ENCODE data around the gene OR52L1.
"Not testable (repeated sequence)": the region's sequence is repeated elsewhere in the genome, so short reads cannot be mapped to it uniquely, and the experiment has no call there.

Gene OR52L1

GRCh38 chr11:5986885-5987284 lies at the start of gene OR52L1:
Gene OR52L1, minus strand, starts transcription at chr11:5986985. Its CDS starts 55 bp downstream, at chr11:5986930.
- DNase-seq (ENCODE audit: low read depth), result no peak

DNA sequence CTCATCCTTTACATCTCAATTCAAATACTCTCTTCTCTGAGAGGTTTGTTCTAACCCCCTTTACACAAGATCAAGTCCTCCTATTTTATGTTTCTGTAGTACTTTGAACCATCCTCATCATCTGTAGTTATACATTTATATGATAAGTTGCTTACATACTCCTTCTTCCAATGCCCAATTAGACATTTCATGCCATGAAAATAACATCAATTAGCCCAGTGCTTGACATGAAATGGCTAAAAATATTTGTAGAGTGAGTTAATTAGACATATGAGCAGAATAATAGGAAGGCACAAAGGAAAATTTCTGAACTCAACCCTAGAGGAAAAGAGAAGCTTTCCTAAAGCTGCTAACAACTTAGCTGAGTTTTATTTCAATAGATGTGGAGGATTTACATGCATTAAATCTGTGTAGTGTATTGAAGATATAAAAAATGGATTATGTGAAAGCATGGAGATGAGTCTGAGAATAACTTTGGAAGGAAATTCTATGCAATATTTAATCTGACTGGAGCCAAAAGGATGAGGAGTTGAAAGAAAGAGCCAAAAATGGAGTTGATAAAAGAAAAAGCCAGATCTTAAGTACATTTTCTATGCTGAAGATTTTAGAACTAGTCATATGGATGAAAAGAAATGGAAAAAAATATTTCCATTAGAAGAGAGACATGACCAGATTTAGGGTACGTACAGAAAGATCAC lies 44.1 kb upstream of the OR52L1 start, which contains the start of gene OR56A1:
TSS of gene OR56A1 (minus strand) at position 51 of the 698 bp plus-strand sequence. CDS start 3,066 bp downstream, outside the sequence.
- no peak for DNase-seq (ENCODE audit: low read depth)

- no peak for DNase-seq (ENCODE audit: low read depth)
Observed at GRCh38 chr11:6027501-6027900, 40.7 kb upstream of the OR52L1 start.

GRCh38 chr11:6025056-6025455 lies 38.3 kb upstream of the OR52L1 start:
- DNase-seq (ENCODE audit: low read depth), result no peak

DNA sequence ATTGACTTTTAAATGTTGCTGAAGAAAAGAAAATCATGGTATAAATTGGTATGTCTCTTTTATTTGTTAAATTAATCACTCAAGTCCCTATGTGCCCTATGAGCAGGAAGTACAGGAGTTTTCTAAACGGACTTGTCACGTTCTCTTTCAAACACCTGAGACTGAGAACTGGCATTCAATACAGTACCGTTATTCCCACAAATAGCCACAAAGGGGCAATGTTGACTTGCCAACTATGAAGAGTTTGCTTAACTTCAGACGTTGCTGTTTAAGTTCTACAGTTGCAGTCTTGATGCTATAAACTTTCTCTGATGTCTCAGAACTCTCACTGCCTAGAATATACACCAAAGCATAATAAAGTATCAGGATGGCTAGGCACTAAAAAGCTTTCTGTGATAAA lies 36.2 kb upstream of the OR52L1 start:
- DNase-seq (ENCODE audit: low read depth), result no peak

- DNase-seq (ENCODE audit: low read depth), result no peak
Observed at GRCh38 chr11:6013042-6013441, 26.3 kb upstream of the OR52L1 start.

DNA sequence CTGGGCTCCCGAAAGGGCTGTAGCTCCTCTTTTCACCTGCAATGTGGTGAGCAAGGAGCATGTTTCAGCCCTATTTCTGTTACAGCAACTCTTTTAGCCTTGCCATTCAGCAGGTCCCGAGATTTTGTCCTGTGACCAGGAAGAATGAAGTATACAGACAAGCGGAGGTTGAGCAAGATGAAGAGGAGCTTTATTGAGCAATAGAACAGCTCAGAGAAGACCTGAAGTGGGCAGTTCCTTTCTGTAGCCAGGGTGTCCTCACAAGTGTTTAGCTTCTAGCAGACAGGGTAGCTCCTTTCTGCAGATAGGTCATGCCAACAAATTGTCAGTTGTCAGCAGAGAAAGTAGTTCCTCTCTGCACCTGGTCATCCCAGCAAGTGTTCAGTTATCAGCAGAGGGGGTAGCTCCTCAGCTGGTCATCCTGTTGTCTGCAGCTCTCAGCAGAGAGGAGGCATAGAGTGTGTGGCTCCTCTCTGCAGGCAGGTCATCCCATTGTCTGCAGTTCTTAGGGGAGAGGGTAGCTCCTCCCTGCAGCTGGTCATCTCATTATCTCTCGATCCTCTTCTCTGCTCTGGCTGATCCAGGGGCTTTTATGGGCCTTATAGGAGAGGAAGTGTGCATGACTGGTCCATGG lies 25.4 kb upstream of the OR52L1 start:
- DNase-seq (ENCODE audit: low read depth), result no peak

DNA sequence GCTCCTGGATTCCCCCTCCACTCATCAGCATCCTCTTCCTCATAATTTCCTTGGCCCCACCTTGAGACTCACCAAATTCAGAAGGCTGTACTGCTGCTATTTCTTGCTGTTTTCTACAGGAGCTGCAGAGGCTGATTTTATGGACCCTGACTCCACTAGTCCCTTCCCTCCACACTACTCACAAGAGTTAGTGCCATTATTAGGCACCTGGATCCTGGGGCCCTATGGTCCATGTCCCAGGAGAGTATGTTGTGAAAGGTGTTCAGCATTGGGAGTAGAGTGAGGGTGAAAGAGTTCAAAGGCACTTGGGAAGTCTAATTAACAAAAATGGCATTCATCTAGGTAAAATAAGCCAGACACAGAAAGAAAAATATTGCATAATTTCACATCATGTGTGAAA lies 20.1 kb upstream of the OR52L1 start, which contains the start of gene OR56A4:
TSS of gene OR56A4 (minus strand) at position 101 of the 400 bp plus-strand sequence. CDS start 3,954 bp downstream, outside the sequence.
- DNase-seq (ENCODE audit: low read depth), result no peak

DNA sequence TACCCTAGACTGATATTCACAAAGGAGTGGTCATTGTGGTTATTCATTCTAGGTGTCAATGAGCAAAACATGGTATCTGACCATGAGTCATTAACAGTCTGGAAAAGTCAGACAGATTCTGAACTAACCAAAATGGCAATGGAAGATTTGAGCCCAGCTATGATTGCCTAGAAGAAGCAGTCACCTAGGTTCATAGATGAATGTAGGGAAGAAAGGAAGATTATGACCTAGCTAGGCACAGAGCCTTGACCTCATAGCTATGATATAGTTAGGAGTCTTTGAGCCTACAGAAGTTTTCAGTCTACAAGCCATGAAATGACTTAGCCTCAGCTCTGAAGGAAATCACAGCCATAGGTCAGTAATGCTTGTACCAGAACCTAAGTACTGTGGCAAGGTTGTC lies 19.6 kb upstream of the OR52L1 start:
- no peak for DNase-seq (ENCODE audit: low read depth)

GRCh38 chr11:6002202-6002699 lies 15.5 kb upstream of the OR52L1 start:
- no peak for DNase-seq (ENCODE audit: low read depth)

- no peak for DNase-seq (ENCODE audit: low read depth)
Observed at GRCh38 chr11:5994791-5995190, 8.0 kb upstream of the OR52L1 start.

- no peak for DNase-seq (ENCODE audit: low read depth)
Observed at GRCh38 chr11:5992604-5993251, 5.9 kb upstream of the OR52L1 start.

- DNase-seq (ENCODE audit: low read depth), result no peak
Observed at GRCh38 chr11:5992150-5992549, 5.4 kb upstream of the OR52L1 start.

GRCh38 chr11:5989203-5989602 lies 2.4 kb upstream of the OR52L1 start:
- DNase-seq (ENCODE audit: low read depth), result no peak

- no peak for DNase-seq (ENCODE audit: low read depth)
Observed at GRCh38 chr11:5983443-5983842, 3.3 kb downstream of the OR52L1 start.

DNA sequence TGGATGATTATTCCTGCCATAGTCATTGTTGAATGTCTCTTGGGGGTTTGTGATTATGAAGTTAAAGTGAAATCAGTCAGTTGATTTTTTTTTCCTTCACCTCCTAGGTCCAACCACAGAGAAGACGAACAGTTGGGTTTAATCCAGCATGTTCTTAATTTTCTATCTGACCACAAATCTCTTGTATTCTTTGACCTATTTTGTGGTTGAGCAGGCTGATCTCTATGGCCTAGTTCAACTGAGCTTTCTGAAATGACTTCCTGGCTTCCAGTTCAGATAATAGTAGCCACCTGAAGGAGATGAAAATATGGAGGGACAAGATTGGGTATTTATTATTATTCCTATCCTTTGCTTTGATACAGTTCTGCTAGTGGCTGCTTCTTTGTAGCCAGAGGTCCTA lies 13.3 kb downstream of the OR52L1 start:
- no peak for DNase-seq (ENCODE audit: low read depth)

GRCh38 chr11:5968394-5968793 lies 18.4 kb downstream of the OR52L1 start, which contains the start of gene OR56A5:
Gene OR56A5, minus strand, starts transcription at chr11:5968494. Its CDS starts 0 bp downstream, at chr11:5968494.
- no peak for DNase-seq (ENCODE audit: low read depth)

DNA sequence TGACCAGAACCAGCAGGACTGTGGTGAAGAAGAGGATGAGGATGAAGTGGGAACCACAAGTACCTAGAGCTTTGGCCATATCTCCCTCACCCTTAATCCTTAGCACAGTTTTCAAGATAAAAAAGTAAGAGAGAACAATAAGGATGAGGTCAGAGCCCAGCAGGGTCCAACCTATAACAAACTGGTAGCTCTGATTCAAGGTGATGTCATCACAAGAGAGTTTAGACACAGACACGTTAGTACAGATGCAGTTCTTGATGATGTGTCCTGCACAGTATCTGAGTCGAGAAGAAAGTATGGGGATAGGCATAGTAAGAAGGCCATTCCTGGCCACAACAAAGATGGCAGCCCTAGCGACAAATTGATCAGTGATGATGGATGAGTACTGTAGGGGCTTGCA lies 19.1 kb downstream of the OR52L1 start:
- DNase-seq (ENCODE audit: low read depth), result no peak

GRCh38 chr11:5966958-5967357 lies 19.8 kb downstream of the OR52L1 start:
- DNase-seq (ENCODE audit: low read depth), result no peak

- not testable (repeated sequence) for DNase-seq (ENCODE audit: low read depth)
Observed at GRCh38 chr11:5960704-5961320, 26.0 kb downstream of the OR52L1 start.

DNA sequence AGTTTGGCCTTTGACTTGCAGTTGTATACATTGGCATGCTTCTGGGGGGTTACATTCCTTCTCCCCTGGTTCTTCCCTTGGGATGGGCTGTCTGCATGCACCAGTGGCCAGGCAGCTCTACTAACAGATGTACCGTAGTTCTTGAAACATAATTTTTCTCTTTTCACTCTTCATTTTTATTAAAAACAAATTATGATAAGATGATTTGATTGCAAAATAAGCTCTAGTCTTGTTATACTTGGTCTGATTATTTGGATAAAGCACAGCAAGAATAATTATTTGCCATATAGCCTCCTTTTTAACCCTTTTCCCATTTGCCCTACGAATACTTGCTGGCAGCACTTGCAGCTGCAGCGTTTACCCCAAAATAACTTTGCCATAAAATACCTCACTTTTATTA lies 31.2 kb downstream of the OR52L1 start:
- no peak for DNase-seq (ENCODE audit: low read depth)

DNA sequence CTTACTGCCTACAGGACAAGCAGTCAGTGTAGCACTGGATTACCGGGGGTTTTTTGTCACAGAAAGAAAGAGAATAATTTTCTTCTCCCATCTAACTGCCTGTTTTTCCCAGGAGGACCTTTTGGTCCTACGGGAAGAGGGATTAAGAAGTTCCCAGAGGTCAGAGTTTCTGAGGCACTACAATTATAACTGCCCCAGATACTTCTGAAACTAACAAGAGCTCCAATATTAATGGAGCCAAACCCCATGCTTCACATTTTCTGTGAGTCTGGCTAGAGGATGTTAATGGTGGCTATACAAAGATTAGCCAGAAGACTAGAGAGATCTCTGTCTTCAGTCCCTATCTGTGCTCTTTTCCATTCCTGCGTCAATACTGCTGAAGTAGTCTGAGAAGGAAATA lies 44.8 kb downstream of the OR52L1 start, which contains the start of gene OR56A3:
TSS of gene OR56A3 (plus strand) at position 301 of the 400 bp plus-strand sequence. CDS start 5,096 bp downstream, outside the sequence.
- DNase-seq (ENCODE audit: low read depth), result no peak

Data from GM04503 (cell line).